GM23338 (cell line): ENCODE results near the gene WFDC6. TPM values are rescaled to one million over a fixed set of nuclear protein-coding genes. Genes with fewer than 3 reads are reported as not detected.

Experiments used
- ATAC-seq: fragments of 200-7000 bp; cut with Tn5 transposase; 3 replicates; pipeline ENCODE4 v1.9.1; 2020
- DNase-seq: peaks from one replicate; pipeline ENCODE4 v3.0.0-alpha.2; 2015; ENCODE audit warnings: low spot score
- H2AFZ ChIP-seq: fragments of 200-600 bp; sonication (generic); 2 replicates; pipeline ENCODE4 v1.8.0; 2016; ENCODE audit warnings: antibody characterized with exemption, mild to moderate bottlenecking, moderate library complexity
- H3F3A ChIP-seq: fragments of 200-600 bp; sonication (generic); replicated peaks from 2 replicates; pipeline ENCODE4 v1.8.0; 2017; ENCODE audit warnings: antibody characterized with exemption, mixed run types, low read depth
- H3K27ac ChIP-seq: fragments of 200-600 bp; sonication (generic); 2 replicates; pipeline ENCODE4 v1.6.1; 2016; ENCODE audit warnings: low read depth
- H3K27me3 ChIP-seq: fragments of 200-600 bp; sonication (generic); 2 replicates; pipeline ENCODE4 v1.8.0; 2016; ENCODE audit warnings: mild to moderate bottlenecking, mixed run types, moderate library complexity; ENCODE audit not compliant: insufficient read depth
- H3K36me3 ChIP-seq: fragments of 200-600 bp; sonication (generic); 2 replicates; pipeline ENCODE4 v1.8.0; 2016; ENCODE audit warnings: mild to moderate bottlenecking; ENCODE audit not compliant: insufficient read depth
- H3K4me1 ChIP-seq: fragments of 200-600 bp; sonication (generic); 2 replicates; pipeline ENCODE4 v1.8.0; 2016; ENCODE audit warnings: mild to moderate bottlenecking, moderate library complexity; ENCODE audit not compliant: insufficient read depth
- H3K4me2 ChIP-seq: fragments of 200-600 bp; sonication (generic); 2 replicates; pipeline ENCODE4 v1.7.1; 2017; ENCODE audit warnings: mixed run types
- H3K4me3 ChIP-seq: fragments of 200-600 bp; sonication (generic); 2 replicates; pipeline ENCODE4 v1.6.1; 2016; ENCODE audit warnings: mixed run types
- H3K79me2 ChIP-seq: fragments of 200-600 bp; sonication (generic); replicated peaks from 2 replicates; pipeline ENCODE4 v1.8.0; 2017; ENCODE audit warnings: mild to moderate bottlenecking; ENCODE audit not compliant: insufficient read depth
- H3K9me2 ChIP-seq: fragments of 200-600 bp; sonication (generic); 2 replicates; pipeline ENCODE4 v1.8.0; 2017; ENCODE audit not compliant: insufficient read depth
- H4K20me1 ChIP-seq: fragments of 200-600 bp; sonication (generic); replicated peaks from 2 replicates; pipeline ENCODE4 v1.8.0; 2017; ENCODE audit warnings: mild to moderate bottlenecking; ENCODE audit not compliant: insufficient read depth
- H3K27ac Mint-ChIP-seq: 2 replicates; pipeline ENCODE4 v1.8.0; 2020; ENCODE audit warnings: inconsistent platforms, mild to moderate bottlenecking, moderate library complexity, mixed read lengths
- H3K27me3 Mint-ChIP-seq: 3 replicates; pipeline ENCODE4 v1.8.0; 2022; ENCODE audit warnings: low read depth, mild to moderate bottlenecking, moderate library complexity, mixed read lengths, inconsistent platforms; ENCODE audit not compliant: insufficient read depth, poor library complexity
- H3K36me3 Mint-ChIP-seq: 3 replicates; pipeline ENCODE4 v1.8.0; 2021; ENCODE audit warnings: low read depth, mild to moderate bottlenecking, inconsistent platforms, moderate library complexity, mixed read lengths
- H3K4me1 Mint-ChIP-seq: 3 replicates; pipeline ENCODE4 v1.8.0; 2020; ENCODE audit warnings: mild to moderate bottlenecking, inconsistent platforms, mixed read lengths
- H3K4me3 Mint-ChIP-seq: 3 replicates; pipeline ENCODE4 v1.8.0; 2021; ENCODE audit warnings: moderate library complexity, mild to moderate bottlenecking, inconsistent platforms, mixed read lengths
- H3K9me3 Mint-ChIP-seq: 3 replicates; pipeline ENCODE4 v1.8.0; 2020; ENCODE audit warnings: moderate library complexity, mild to moderate bottlenecking, inconsistent platforms, mixed read lengths
- EZH2phosphoT487 ChIP-seq: fragments of 200-600 bp; sonication (generic); IDR thresholded peaks from one replicate; pipeline ENCODE4 v1.8.1; 2018; ENCODE audit warnings: antibody characterized with exemption; ENCODE audit not compliant: unreplicated experiment
- JUNB ChIP-seq: IDR thresholded peaks from one replicate; pipeline ENCODE4 v1.6.1; 2016; ENCODE audit warnings: antibody characterized with exemption; ENCODE audit not compliant: unreplicated experiment
- polyA plus RNA-seq: library from polyadenylated mRNA; unstranded; fragments of >200 nt; fragmentation: Nextera tagmentation; extraction: Ambion mirVana; gene quantifications from 2 replicates; pipeline ENCODE4 v1.2.1, GENCODE V29; 2016
- total RNA-seq: library from RNA; depleted of rRNA; stranded (reverse); fragments of >200 nt; shearing (Covaris generic); gene quantifications from 2 replicates; pipeline ENCODE4 v1.2.3, GENCODE V29; 2014
- TF ChIP-seq, protein P1 (sequence below): fragments of 250-450 bp; sonication (Bioruptor Pico); IDR thresholded peaks from 2 replicates; pipeline ENCODE4 v1.5.0; 2020; ENCODE audit warnings: mild to moderate bottlenecking, moderate library complexity

WFDC6 gene
- total and polyA plus RNA-seq, 2 experiments from 2014 or later, result not detected

DNA sequence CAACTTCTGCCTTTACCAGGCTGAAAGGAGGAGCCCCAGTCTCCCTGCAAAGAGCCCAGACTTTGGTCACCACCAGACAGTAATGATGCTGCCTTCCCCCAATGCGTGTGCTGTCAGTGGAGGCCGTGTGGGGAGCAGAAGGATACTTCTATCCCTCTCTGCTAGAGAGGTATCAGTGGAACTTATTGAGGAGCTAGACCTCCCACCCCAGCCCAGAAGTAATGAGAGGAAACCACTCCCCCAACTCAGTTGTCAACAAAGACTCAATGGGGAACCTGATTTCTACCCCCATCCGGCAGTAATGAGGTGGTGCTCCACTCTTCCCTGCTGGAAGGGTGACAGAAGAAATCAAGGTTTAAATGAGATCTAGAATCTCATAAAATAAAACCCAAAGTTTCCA is 44.2 kb upstream of the WFDC6 start:
- Mint-ChIP-seq H3K4me1 (peaks cover 17% of the 10 kb centered on the region), H3K27me3 (no peaks in the 10 kb centered on the region), H3K27ac (no peak overlapping the region), H3K9me3 (no peaks in the 10 kb centered on the region), H3K36me3 (no peaks in the 10 kb centered on the region), H3K4me3 (peak overlapping the region; percentile 31)
- no peaks in the 10 kb centered on the region for H4K20me1 ChIP-seq
- peaks cover 28% of the 10 kb centered on the region for H3K4me1 ChIP-seq
- peak; percentile 45 for DNase-seq
- H3K4me3 ChIP-seq, result no peak overlapping the region
- peak; percentile 89 for ATAC-seq
- TF ChIP-seq, protein P1, sequence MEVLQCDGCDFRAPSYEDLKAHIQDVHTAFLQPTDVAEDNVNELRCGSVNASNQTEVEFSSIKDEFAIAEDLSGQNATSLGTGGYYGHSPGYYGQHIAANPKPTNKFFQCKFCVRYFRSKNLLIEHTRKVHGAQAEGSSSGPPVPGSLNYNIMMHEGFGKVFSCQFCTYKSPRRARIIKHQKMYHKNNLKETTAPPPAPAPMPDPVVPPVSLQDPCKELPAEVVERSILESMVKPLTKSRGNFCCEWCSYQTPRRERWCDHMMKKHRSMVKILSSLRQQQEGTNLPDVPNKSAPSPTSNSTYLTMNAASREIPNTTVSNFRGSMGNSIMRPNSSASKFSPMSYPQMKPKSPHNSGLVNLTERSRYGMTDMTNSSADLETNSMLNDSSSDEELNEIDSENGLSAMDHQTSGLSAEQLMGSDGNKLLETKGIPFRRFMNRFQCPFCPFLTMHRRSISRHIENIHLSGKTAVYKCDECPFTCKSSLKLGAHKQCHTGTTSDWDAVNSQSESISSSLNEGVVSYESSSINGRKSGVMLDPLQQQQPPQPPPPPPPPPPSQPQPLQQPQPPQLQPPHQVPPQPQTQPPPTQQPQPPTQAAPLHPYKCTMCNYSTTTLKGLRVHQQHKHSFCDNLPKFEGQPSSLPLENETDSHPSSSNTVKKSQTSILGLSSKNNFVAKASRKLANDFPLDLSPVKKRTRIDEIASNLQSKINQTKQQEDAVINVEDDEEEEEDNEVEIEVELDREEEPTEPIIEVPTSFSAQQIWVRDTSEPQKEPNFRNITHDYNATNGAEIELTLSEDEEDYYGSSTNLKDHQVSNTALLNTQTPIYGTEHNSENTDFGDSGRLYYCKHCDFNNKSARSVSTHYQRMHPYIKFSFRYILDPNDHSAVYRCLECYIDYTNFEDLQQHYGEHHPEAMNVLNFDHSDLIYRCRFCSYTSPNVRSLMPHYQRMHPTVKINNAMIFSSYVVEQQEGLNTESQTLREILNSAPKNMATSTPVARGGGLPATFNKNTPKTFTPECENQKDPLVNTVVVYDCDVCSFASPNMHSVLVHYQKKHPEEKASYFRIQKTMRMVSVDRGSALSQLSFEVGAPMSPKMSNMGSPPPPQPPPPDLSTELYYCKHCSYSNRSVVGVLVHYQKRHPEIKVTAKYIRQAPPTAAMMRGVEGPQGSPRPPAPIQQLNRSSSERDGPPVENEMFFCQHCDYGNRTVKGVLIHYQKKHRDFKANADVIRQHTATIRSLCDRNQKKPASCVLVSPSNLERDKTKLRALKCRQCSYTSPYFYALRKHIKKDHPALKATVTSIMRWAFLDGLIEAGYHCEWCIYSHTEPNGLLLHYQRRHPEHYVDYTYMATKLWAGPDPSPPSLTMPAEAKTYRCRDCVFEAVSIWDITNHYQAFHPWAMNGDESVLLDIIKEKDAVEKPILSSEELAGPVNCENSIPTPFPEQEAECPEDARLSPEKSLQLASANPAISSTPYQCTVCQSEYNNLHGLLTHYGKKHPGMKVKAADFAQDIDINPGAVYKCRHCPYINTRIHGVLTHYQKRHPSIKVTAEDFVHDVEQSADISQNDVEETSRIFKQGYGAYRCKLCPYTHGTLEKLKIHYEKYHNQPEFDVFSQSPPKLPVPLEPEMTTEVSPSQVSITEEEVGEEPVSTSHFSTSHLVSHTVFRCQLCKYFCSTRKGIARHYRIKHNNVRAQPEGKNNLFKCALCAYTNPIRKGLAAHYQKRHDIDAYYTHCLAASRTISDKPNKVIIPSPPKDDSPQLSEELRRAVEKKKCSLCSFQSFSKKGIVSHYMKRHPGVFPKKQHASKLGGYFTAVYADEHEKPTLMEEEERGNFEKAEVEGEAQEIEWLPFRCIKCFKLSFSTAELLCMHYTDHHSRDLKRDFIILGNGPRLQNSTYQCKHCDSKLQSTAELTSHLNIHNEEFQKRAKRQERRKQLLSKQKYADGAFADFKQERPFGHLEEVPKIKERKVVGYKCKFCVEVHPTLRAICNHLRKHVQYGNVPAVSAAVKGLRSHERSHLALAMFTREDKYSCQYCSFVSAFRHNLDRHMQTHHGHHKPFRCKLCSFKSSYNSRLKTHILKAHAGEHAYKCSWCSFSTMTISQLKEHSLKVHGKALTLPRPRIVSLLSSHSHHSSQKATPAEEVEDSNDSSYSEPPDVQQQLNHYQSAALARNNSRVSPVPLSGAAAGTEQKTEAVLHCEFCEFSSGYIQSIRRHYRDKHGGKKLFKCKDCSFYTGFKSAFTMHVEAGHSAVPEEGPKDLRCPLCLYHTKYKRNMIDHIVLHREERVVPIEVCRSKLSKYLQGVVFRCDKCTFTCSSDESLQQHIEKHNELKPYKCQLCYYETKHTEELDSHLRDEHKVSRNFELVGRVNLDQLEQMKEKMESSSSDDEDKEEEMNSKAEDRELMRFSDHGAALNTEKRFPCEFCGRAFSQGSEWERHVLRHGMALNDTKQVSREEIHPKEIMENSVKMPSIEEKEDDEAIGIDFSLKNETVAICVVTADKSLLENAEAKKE, result peak; percentile 66
- TF ChIP-seq JUNB, result no peak
- H2AFZ ChIP-seq, result peak overlapping the region; percentile 86
- H3K4me2 ChIP-seq, result peak overlapping the region; percentile 46
- no peaks in the 10 kb centered on the region for H3K36me3 ChIP-seq
- H3K27me3 ChIP-seq, result no peaks in the 10 kb centered on the region
- no peaks in the 10 kb centered on the region for H3K79me2 ChIP-seq
- H3F3A ChIP-seq, result no peaks in the 10 kb centered on the region
- H3K9me2 ChIP-seq, result no peaks in the 10 kb centered on the region
- no peak overlapping the region; the same call in 1 of the 2 replicates for H3K27ac ChIP-seq

DNA sequence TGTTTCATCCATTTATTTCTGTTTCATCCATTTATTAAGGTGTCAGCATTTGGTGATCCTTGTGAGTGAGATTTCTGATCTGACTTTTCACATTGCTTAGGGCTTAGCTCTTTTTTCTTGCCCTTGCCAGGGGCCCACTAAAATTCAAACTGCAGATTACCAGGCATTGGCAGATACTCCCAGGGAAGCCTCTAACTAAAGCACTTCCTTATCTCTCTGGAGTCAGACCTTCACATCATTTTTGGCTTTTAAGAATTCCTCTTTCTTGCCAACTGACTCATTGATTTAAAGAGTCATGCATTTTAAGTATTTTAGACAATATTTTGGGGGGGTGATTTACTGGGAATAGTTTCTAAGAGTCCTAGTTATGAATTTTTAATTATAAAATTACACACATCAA is 42.4 kb upstream of the WFDC6 start:
- Histone ChIP-seq H3K27me3 (no peaks in the 10 kb centered on the region), H3K4me2 (no peak overlapping the region), H3K36me3 (no peaks in the 10 kb centered on the region), H4K20me1 (no peaks in the 10 kb centered on the region), H3K4me3 (no peak overlapping the region), H3F3A (no peaks in the 10 kb centered on the region), H3K27ac (no peak overlapping the region), H2AFZ (peak overlapping the region; percentile 80), H3K4me1 (peaks cover 34% of the 10 kb centered on the region), H3K79me2 (no peaks in the 10 kb centered on the region), H3K9me2 (no peaks in the 10 kb centered on the region)
- H3K4me1 Mint-ChIP-seq, result peaks cover 25% of the 10 kb centered on the region
- DNase-seq (no peak), ATAC-seq (no peak)
- H3K36me3 Mint-ChIP-seq, result no peaks in the 10 kb centered on the region
- H3K27ac Mint-ChIP-seq, result peak overlapping the region; percentile 45; the same call in 1 of the 2 replicates
- H3K27me3 Mint-ChIP-seq, result no peaks in the 10 kb centered on the region
- H3K9me3 Mint-ChIP-seq, result no peaks in the 10 kb centered on the region
- H3K4me3 Mint-ChIP-seq, result no peak overlapping the region
- TF ChIP-seq, protein P1, result no peak
- TF ChIP-seq EZH2phosphoT487, result no peak
